Stimulated activated CD4-positive, alpha-beta T cell treated with anti-CD3 and anti-CD28 coated beads, Interleukin-15, amount 100 ng/mL, for 1 hour (primary cell): ENCODE data around the gene PTPN21.

ENCODE experiments used
- DNase-seq, 2 donors: peaks; one replicate each; pipeline ENCODE4 v3.0.0-alpha.2; 2020; ENCODE audit warnings: low read depth in 1 of 2, low spot score in 1 of 2

The PTPN21 gene

DNA sequence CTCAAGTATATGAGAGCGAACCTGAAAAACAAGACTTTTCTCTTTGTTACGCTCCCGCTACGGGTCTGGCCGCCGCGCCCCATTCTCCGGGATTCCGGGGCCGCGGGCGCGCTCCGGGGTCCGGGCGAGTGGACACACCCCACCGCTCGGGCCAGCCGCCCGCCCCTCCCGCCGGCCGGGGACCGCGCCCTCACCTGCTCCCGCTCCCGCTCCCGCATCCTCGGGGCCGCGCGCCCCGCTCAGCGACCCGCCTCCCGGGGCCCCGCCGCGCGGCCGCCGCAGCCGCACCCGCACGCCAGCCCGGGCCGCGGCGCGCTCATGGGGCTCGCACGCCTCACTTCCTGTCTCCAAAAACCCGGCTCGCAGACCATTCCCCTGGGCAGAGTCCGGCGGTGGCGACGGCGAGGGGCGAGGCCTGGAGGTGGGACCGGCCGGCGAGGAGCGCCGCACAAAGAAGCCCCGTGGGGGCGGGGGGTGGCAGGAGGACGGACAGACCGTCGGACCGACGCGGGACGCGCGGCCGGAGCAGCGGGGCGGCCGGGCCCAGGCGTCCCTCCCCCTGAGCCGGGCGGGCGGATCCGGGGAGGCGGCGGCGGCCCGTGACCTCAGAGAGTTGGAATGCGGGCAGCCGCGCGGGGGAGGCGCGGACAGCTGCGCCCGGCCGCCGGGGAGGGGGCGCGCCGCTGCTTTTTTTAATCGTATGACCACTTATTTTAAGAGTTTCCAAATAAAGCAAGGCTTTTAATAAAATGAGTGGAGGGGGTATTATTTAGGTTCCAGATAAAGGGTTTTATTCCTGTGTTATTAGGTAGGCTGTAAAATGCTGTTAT, at the start of gene PTPN21:
TSS of gene PTPN21 (minus strand) at position 551 of the 830 bp plus-strand sequence. CDS start 4,590 bp downstream, outside the sequence.
- DNase-seq: no peak

- no peak for DNase-seq
Measured at GRCh38 chr14:88604212-88604611, 49.4 kb upstream of the PTPN21 start.

- DNase-seq: no peak
Measured at GRCh38 chr14:88599761-88600439, 45.1 kb upstream of the PTPN21 start.

- DNase-seq: no peak
Measured at GRCh38 chr14:88599326-88599725, 44.5 kb upstream of the PTPN21 start.

DNA sequence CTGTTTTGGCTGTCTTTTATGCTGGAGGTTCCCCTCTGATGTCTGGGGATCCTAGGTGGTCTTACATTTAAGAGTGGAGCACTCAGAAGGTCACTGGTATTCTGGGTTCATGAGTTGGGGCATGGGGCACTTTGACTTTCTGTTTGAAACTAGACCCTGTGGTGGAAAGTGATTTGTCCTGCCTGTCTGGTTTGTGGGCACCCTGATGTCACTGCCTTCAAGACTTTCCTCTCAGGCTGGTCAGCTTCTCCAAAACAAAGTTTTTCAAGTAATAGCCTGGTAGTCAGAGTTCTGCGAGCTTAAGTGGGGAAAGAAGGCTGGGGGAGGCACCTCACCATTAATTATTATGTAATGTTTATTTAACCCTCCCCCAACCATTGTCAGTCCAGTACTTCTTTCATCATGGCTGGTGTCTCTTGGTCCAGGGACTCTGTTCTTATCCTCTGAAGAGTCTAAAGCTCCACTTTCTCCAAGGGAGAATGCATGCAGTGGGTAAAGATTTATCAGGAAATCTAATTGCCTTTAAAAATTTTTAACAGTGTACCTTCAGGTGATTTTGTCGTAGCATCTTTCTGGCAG, 43.4 kb upstream of the PTPN21 start:
- no peak for DNase-seq

- DNase-seq: no peak
Measured at GRCh38 chr14:88597601-88598000, 42.8 kb upstream of the PTPN21 start.

- no peak for DNase-seq
Measured at GRCh38 chr14:88597038-88597437, 42.2 kb upstream of the PTPN21 start.

DNA sequence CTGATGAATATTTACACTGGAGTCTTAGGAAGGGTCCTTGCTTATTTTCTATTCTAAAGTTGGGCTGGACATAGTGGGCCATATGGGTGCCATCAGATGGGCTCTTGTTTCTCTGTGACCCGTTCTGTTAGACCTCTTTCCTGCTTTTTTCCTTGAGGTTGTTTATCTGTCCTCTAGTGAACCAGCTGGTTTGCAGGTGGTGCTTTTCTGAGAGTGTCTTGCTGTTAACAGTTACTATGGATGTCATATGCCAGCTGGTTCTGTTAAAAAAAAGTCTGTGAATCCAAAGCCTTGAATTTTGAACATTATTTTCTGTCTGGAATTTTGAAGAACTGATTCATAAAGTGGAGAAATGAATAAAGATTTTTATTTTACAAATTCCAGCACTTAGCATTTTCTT, 37.2 kb upstream of the PTPN21 start:
- DNase-seq: no peak

DNA sequence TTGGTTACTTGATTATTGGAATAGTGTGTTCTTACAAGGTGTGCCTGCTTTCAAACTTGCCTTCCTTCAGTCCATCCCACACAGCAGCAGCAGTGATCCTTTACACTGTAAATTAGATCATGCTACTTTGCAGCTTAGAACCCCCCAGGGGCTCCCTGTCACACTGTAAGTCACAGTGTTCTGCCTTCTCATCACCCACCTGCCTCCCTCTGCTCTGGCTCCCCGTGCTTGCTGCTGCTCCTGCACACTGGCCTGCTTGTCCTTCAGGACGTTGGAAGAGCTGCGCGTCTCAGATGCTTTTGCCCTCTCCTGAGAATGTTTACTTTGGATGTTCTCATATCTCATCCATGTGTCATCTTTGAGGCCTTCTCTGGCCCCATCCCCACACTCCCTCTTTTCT, 35.4 kb upstream of the PTPN21 start:
- DNase-seq: no peak

- no peak for DNase-seq
Measured at GRCh38 chr14:88588081-88588480, 33.3 kb upstream of the PTPN21 start.

GRCh38 chr14:88584451-88584850, 29.6 kb upstream of the PTPN21 start:
- no peak for DNase-seq

- no peak for DNase-seq
Measured at GRCh38 chr14:88576222-88576621, 21.4 kb upstream of the PTPN21 start.

DNA sequence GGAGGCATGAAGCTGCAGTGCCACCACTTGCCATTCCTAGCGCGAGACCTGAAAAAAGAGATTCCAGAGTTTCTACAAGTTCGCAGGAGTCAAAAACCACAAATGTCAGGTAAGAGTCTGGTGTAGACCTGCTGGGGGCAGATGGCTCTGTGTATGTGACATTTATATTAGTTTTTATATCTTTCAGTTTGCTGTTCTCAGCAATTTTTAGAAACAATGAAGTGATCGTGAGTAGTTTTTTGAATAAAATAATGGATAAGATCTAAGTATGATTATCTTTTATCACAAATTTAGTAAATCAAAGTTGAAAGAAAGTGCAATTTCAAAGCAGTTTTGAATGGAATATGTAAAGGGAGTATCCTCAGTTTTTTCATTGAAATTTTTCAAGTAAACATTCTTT, 17.3 kb upstream of the PTPN21 start:
- DNase-seq: no peak

GRCh38 chr14:88568196-88568595, 13.4 kb upstream of the PTPN21 start:
- DNase-seq: no peak

- no peak for DNase-seq
Measured at GRCh38 chr14:88565427-88565826, 10.6 kb upstream of the PTPN21 start.

DNA sequence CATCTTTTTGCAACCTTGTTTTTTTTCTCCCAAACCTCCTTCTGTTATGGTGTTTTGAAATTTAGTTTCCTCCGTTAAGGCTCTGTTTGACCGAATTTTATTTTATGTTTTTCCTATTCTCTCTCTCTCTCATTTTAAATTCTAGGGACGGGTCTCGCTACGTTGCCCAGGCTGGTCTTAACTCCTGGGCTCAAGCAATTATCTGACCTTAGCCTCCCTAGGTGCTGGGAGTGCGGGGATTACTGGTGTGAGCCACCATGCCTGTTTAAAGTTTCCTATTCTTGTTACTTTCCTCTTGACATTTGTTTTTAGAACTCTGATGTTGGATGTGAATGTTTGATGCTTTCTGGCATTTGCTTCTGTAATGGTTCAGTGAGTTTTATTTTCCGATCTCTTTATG, 9.0 kb upstream of the PTPN21 start:
- no peak for DNase-seq

GRCh38 chr14:88562831-88563686, 8.3 kb upstream of the PTPN21 start, which contains the start of gene ZC3H14:
ZC3H14 (plus strand) TSS chr14:88563037; CDS start chr14:88563134, 97 bp downstream.
- DNase-seq: peak; percentile 80 to 81

- no peak for DNase-seq
Measured at GRCh38 chr14:88562532-88562830, 7.7 kb upstream of the PTPN21 start.

DNA sequence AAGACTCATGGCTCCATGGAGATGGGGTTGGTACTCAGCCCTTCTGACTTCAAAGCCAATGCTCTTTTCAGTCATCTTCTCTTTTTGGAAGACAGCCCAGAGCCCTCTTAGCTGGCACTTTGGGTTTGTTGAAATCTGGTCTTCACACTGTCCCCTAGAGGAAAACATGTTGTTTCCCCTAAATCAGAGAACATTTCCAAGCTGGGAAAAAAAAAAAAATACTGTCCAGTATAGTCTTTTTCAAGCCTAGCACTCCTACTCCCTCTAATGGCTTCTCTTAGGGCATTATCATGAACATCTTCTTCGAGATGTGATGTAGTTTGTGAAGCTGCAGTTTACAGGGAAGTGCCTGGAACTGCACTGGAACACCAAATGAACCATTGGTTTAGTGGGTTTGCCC, 5.0 kb upstream of the PTPN21 start:
- no peak for DNase-seq

- no peak for DNase-seq
Measured at GRCh38 chr14:88556581-88556980, 1.8 kb upstream of the PTPN21 start.

- no peak for DNase-seq
Measured at GRCh38 chr14:88553886-88554456, 836 bp downstream of the PTPN21 start.
